WTC11 (cell line): ENCODE results near the gene IFNG. TPM values are rescaled to one million over a fixed set of nuclear protein-coding genes. Genes with fewer than 3 reads are reported as not detected.

Experiments used
- ATAC-seq: fragments of 200-7000 bp; cut with Tn5 transposase; 2 replicates; pipeline ENCODE4 v1.10.0; 2021; ENCODE audit warnings: mild to moderate bottlenecking, moderate library complexity
- CTCF ChIA-PET: fragments of 300-600 bp; sonication (Branson Sonifier 250); formaldehyde crosslinking; loops from one replicate; lab custom pipeline; 2021; ENCODE audit warnings: antibody characterized with exemption; lab: Charles Lee
- POLR2A ChIA-PET: fragments of 350-600 bp; sonication (Branson Sonifier 250); formaldehyde crosslinking; loops from one replicate; lab custom pipeline; 2021; ENCODE audit warnings: antibody characterized with exemption; lab: Charles Lee
- DNase-seq: peaks from one replicate; pipeline ENCODE4 v3.0.0; 2021; ENCODE audit warnings: low spot score
- H3K27ac Mint-ChIP-seq: 2 replicates; pipeline ENCODE4 v1.8.0; 2021; ENCODE audit warnings: mixed read lengths
- H3K27me3 Mint-ChIP-seq: 2 replicates; pipeline ENCODE4 v1.8.0; 2021; ENCODE audit warnings: low read depth, mild to moderate bottlenecking, moderate library complexity, mixed read lengths
- H3K36me3 Mint-ChIP-seq: 2 replicates; pipeline ENCODE4 v1.8.0; 2021; ENCODE audit warnings: mixed read lengths
- H3K4me1 Mint-ChIP-seq: 2 replicates; pipeline ENCODE4 v1.8.0; 2022; ENCODE audit warnings: mixed read lengths
- H3K4me3 Mint-ChIP-seq: 2 replicates; pipeline ENCODE4 v1.8.0; 2021; ENCODE audit warnings: mild to moderate bottlenecking, moderate library complexity, mixed read lengths
- H3K9me3 Mint-ChIP-seq: 2 replicates; pipeline ENCODE4 v1.8.0; 2021; ENCODE audit warnings: mixed read lengths
- ESRRA ChIP-seq: sonication (generic); formaldehyde crosslinking; IDR thresholded peaks from 2 replicates; pipeline ENCODE4 v1.8.1; 2022; ENCODE audit warnings: mild to moderate bottlenecking, missing genetic modification reagents, borderline replicate concordance
- FOXJ3 ChIP-seq: sonication (generic); formaldehyde crosslinking; IDR thresholded peaks from 2 replicates; pipeline ENCODE4 v1.9.0; 2021; ENCODE audit warnings: missing genetic modification reagents, mild to moderate bottlenecking, borderline replicate concordance
- FOXK1 ChIP-seq: sonication (generic); formaldehyde crosslinking; IDR thresholded peaks from 2 replicates; pipeline ENCODE4 v1.8.0; 2022; ENCODE audit warnings: mild to moderate bottlenecking, moderate library complexity, missing genetic modification reagents
- GRHL2 ChIP-seq: fragments of 250-450 bp; sonication (Bioruptor Pico); IDR thresholded peaks from 2 replicates; pipeline ENCODE4 v1.8.0; 2022; ENCODE audit warnings: mild to moderate bottlenecking, moderate library complexity; ENCODE audit not compliant: insufficient replicate concordance, severe bottlenecking
- JUN ChIP-seq: sonication (generic); formaldehyde crosslinking; IDR thresholded peaks from 2 replicates; pipeline ENCODE4 v1.8.0; 2023; ENCODE audit warnings: mild to moderate bottlenecking, missing genetic modification reagents
- NFATC4 ChIP-seq: fragments of 250-450 bp; sonication (Bioruptor Pico); IDR thresholded peaks from 2 replicates; pipeline ENCODE4 v1.9.0; 2021; ENCODE audit warnings: mild to moderate bottlenecking
- NFE2L1 ChIP-seq: sonication (generic); formaldehyde crosslinking; IDR thresholded peaks from 2 replicates; pipeline ENCODE4 v1.8.1; 2023; ENCODE audit warnings: missing genetic modification reagents
- NR1H2 ChIP-seq: sonication (generic); formaldehyde crosslinking; IDR thresholded peaks from 2 replicates; pipeline ENCODE4 v1.9.0; 2021; ENCODE audit warnings: mild to moderate bottlenecking, moderate library complexity, missing genetic modification reagents
- OVOL2 ChIP-seq: fragments of 250-450 bp; sonication (Bioruptor Pico); IDR thresholded peaks from 2 replicates; pipeline ENCODE4 v1.9.0; 2021; ENCODE audit warnings: mild to moderate bottlenecking, borderline replicate concordance
- PRRX2 ChIP-seq: fragments of 250-450 bp; sonication (Bioruptor Pico); IDR thresholded peaks from 2 replicates; pipeline ENCODE4 v1.8.0; 2021; ENCODE audit warnings: mild to moderate bottlenecking
- SP1 ChIP-seq: sonication (generic); formaldehyde crosslinking; conservative IDR thresholded peaks from 2 replicates; pipeline ENCODE4 v1.8.1; 2022; ENCODE audit warnings: missing genetic modification reagents
- TEAD4 ChIP-seq: sonication (generic); formaldehyde crosslinking; IDR thresholded peaks from 2 replicates; pipeline ENCODE4 v1.8.0; 2022; ENCODE audit warnings: mild to moderate bottlenecking, missing genetic modification reagents
- ZNF121 ChIP-seq: sonication (generic); formaldehyde crosslinking; IDR thresholded peaks from 2 replicates; pipeline ENCODE4 v1.8.0; 2023; ENCODE audit warnings: missing genetic modification reagents
- ZNF396 ChIP-seq: fragments of 250-450 bp; sonication (Bioruptor Pico); IDR thresholded peaks from 2 replicates; pipeline ENCODE4 v1.8.0; 2021; ENCODE audit warnings: mild to moderate bottlenecking, moderate library complexity, borderline replicate concordance
- ZNF423 ChIP-seq: fragments of 250-450 bp; sonication (Bioruptor Pico); IDR thresholded peaks from 2 replicates; pipeline ENCODE4 v2.1.2; 2022; ENCODE audit warnings: mild to moderate bottlenecking, moderate library complexity
- ZNF671 ChIP-seq: fragments of 250-450 bp; sonication (Bioruptor Pico); IDR thresholded peaks from 2 replicates; pipeline ENCODE4 v1.8.0; 2021; ENCODE audit warnings: mild to moderate bottlenecking
- total RNA-seq: library from RNA; stranded (reverse); gene quantifications from 3 replicates; pipeline ENCODE4 v1.2.3, GENCODE V29; 2021
- TF ChIP-seq, protein P1 (sequence below): sonication (generic); formaldehyde crosslinking; IDR thresholded peaks from 2 replicates; pipeline ENCODE4 v1.8.1; 2022; ENCODE audit warnings: missing genetic modification reagents, borderline replicate concordance
- TF ChIP-seq, protein P2 (sequence below): sonication (generic); formaldehyde crosslinking; IDR thresholded peaks from 2 replicates; pipeline ENCODE4 v1.8.1; 2022; ENCODE audit warnings: mild to moderate bottlenecking, missing genetic modification reagents, moderate library complexity, borderline replicate concordance
- TF ChIP-seq, protein P3 (sequence below): fragments of 250-450 bp; sonication (Bioruptor Pico); IDR thresholded peaks from 2 replicates; pipeline ENCODE4 v1.9.0; 2021; ENCODE audit warnings: mild to moderate bottlenecking
- TF ChIP-seq, protein P4 (sequence below): fragments of 250-450 bp; sonication (Bioruptor Pico); IDR thresholded peaks from 2 replicates; pipeline ENCODE4 v1.9.0; 2021; ENCODE audit warnings: mild to moderate bottlenecking, borderline replicate concordance
- TF ChIP-seq, protein P5 (sequence below): fragments of 200-600 bp; IDR thresholded peaks from 2 replicates; pipeline ENCODE4 v1.8.0; 2022; ENCODE audit warnings: antibody characterized with exemption
- TF ChIP-seq, protein P6 (sequence below): sonication (generic); formaldehyde crosslinking; IDR thresholded peaks from 2 replicates; pipeline ENCODE4 v1.8.1; 2023; ENCODE audit warnings: mild to moderate bottlenecking, missing genetic modification reagents
- TF ChIP-seq, protein P7 (sequence below): fragments of 250-450 bp; sonication (Bioruptor Pico); IDR thresholded peaks from 2 replicates; pipeline ENCODE4 v1.9.0; 2021; ENCODE audit warnings: mild to moderate bottlenecking

The IFNG gene
- total RNA-seq, 1 experiment from 2014 or later = 0.42 TPM

DNA sequence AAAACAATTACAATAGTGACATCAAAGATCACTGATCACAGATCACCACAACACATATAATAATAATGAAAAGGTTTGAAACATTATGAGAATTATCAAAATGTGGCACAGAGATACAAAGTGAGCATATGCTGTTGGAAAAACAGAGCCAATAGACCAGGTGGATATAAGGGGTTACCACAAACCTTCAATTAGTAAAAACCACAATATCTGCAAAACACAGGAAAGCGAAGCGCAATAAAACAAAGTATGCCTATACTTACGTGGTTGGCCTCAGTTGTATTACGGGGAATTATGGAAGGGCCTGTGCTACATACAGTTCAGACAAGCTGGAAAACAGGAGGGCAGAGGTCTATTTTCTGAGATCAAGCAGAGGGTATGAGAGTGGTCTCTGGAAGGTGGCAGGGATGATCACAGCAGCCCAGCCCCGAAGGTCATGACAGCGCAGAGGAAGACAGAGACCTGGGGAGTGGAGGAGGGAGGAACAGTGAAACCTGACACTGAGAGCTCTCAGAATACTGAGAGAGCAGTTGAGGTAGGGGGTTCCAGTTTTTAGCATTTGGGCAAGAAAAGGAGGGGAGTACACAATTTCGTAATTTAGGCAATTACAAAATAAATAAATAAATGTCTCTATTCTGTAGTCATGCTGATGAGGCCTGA, 41.3 kb downstream of the IFNG start (continued):
- TF ChIP-seq ZNF671 (CRISPR knock-in tag) (no peak), ZNF423 (CRISPR knock-in tag) (no peak), ZNF396 (CRISPR knock-in tag) (no peak), NFE2L1 (no peak), ZNF121 (CRISPR knock-in tag) (no peak)
- TF ChIP-seq, protein P1, sequence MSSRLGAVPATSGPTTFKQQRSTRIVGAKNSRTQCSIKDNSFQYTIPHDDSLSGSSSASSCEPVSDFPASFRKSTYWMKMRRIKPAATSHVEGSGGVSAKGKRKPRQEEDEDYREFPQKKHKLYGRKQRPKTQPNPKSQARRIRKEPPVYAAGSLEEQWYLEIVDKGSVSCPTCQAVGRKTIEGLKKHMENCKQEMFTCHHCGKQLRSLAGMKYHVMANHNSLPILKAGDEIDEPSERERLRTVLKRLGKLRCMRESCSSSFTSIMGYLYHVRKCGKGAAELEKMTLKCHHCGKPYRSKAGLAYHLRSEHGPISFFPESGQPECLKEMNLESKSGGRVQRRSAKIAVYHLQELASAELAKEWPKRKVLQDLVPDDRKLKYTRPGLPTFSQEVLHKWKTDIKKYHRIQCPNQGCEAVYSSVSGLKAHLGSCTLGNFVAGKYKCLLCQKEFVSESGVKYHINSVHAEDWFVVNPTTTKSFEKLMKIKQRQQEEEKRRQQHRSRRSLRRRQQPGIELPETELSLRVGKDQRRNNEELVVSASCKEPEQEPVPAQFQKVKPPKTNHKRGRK = no peak

DNA sequence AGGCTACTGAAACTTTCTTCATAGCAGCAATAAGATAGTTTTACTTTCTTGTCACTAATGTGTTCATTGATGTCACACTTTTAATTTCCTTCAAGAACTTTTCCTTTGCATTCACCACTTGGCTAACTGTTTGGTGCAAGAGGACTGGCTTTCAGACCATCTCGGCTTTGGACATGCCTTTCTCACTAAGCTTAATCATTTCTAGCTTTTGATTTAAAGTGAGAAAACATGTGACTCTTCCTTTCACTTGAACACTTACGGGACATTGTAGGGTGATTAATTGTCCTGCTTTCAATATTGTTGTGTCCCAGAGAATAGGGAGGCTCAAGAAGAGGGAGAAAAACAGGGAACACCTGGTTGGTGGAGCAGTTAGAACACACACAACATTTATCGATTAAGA, 41.9 kb downstream of the IFNG start:
- no peaks in the 10 kb centered on the region for H3K36me3 Mint-ChIP-seq
- no peak overlapping the region for H3K27ac Mint-ChIP-seq
- H3K27me3 Mint-ChIP-seq = peaks cover 4% of the 10 kb centered on the region
- TF ChIP-seq, protein P2, sequence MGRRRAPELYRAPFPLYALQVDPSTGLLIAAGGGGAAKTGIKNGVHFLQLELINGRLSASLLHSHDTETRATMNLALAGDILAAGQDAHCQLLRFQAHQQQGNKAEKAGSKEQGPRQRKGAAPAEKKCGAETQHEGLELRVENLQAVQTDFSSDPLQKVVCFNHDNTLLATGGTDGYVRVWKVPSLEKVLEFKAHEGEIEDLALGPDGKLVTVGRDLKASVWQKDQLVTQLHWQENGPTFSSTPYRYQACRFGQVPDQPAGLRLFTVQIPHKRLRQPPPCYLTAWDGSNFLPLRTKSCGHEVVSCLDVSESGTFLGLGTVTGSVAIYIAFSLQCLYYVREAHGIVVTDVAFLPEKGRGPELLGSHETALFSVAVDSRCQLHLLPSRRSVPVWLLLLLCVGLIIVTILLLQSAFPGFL (CRISPR knock-in tag) = no peak
- no peak for TF ChIP-seq TEAD4 (CRISPR knock-in tag)
- no peak for TF ChIP-seq OVOL2
- TF ChIP-seq, protein P3, sequence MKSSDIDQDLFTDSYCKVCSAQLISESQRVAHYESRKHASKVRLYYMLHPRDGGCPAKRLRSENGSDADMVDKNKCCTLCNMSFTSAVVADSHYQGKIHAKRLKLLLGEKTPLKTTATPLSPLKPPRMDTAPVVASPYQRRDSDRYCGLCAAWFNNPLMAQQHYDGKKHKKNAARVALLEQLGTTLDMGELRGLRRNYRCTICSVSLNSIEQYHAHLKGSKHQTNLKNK (CRISPR knock-in tag) = no peak
- TF ChIP-seq, protein P4, sequence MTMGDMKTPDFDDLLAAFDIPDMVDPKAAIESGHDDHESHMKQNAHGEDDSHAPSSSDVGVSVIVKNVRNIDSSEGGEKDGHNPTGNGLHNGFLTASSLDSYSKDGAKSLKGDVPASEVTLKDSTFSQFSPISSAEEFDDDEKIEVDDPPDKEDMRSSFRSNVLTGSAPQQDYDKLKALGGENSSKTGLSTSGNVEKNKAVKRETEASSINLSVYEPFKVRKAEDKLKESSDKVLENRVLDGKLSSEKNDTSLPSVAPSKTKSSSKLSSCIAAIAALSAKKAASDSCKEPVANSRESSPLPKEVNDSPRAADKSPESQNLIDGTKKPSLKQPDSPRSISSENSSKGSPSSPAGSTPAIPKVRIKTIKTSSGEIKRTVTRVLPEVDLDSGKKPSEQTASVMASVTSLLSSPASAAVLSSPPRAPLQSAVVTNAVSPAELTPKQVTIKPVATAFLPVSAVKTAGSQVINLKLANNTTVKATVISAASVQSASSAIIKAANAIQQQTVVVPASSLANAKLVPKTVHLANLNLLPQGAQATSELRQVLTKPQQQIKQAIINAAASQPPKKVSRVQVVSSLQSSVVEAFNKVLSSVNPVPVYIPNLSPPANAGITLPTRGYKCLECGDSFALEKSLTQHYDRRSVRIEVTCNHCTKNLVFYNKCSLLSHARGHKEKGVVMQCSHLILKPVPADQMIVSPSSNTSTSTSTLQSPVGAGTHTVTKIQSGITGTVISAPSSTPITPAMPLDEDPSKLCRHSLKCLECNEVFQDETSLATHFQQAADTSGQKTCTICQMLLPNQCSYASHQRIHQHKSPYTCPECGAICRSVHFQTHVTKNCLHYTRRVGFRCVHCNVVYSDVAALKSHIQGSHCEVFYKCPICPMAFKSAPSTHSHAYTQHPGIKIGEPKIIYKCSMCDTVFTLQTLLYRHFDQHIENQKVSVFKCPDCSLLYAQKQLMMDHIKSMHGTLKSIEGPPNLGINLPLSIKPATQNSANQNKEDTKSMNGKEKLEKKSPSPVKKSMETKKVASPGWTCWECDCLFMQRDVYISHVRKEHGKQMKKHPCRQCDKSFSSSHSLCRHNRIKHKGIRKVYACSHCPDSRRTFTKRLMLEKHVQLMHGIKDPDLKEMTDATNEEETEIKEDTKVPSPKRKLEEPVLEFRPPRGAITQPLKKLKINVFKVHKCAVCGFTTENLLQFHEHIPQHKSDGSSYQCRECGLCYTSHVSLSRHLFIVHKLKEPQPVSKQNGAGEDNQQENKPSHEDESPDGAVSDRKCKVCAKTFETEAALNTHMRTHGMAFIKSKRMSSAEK (CRISPR knock-in tag) = no peak
- TF ChIP-seq, protein P5, sequence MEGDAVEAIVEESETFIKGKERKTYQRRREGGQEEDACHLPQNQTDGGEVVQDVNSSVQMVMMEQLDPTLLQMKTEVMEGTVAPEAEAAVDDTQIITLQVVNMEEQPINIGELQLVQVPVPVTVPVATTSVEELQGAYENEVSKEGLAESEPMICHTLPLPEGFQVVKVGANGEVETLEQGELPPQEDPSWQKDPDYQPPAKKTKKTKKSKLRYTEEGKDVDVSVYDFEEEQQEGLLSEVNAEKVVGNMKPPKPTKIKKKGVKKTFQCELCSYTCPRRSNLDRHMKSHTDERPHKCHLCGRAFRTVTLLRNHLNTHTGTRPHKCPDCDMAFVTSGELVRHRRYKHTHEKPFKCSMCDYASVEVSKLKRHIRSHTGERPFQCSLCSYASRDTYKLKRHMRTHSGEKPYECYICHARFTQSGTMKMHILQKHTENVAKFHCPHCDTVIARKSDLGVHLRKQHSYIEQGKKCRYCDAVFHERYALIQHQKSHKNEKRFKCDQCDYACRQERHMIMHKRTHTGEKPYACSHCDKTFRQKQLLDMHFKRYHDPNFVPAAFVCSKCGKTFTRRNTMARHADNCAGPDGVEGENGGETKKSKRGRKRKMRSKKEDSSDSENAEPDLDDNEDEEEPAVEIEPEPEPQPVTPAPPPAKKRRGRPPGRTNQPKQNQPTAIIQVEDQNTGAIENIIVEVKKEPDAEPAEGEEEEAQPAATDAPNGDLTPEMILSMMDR = no peak
- TF ChIP-seq ESRRA (CRISPR knock-in tag) = no peak
- no peak for TF ChIP-seq GRHL2 (CRISPR knock-in tag)
- TF ChIP-seq JUN (CRISPR knock-in tag) = no peak
- TF ChIP-seq, protein P6, sequence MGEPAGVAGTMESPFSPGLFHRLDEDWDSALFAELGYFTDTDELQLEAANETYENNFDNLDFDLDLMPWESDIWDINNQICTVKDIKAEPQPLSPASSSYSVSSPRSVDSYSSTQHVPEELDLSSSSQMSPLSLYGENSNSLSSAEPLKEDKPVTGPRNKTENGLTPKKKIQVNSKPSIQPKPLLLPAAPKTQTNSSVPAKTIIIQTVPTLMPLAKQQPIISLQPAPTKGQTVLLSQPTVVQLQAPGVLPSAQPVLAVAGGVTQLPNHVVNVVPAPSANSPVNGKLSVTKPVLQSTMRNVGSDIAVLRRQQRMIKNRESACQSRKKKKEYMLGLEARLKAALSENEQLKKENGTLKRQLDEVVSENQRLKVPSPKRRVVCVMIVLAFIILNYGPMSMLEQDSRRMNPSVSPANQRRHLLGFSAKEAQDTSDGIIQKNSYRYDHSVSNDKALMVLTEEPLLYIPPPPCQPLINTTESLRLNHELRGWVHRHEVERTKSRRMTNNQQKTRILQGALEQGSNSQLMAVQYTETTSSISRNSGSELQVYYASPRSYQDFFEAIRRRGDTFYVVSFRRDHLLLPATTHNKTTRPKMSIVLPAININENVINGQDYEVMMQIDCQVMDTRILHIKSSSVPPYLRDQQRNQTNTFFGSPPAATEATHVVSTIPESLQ (CRISPR knock-in tag) = no peak
- no peak for TF ChIP-seq FOXK1
- no peak for TF ChIP-seq NR1H2
- TF ChIP-seq SP1 (CRISPR knock-in tag) = no peak
- TF ChIP-seq NFATC4 (CRISPR knock-in tag) = no peak
- no peak for TF ChIP-seq FOXJ3 (CRISPR knock-in tag)
- no peak for TF ChIP-seq PRRX2 (CRISPR knock-in tag)
- TF ChIP-seq, protein P7, sequence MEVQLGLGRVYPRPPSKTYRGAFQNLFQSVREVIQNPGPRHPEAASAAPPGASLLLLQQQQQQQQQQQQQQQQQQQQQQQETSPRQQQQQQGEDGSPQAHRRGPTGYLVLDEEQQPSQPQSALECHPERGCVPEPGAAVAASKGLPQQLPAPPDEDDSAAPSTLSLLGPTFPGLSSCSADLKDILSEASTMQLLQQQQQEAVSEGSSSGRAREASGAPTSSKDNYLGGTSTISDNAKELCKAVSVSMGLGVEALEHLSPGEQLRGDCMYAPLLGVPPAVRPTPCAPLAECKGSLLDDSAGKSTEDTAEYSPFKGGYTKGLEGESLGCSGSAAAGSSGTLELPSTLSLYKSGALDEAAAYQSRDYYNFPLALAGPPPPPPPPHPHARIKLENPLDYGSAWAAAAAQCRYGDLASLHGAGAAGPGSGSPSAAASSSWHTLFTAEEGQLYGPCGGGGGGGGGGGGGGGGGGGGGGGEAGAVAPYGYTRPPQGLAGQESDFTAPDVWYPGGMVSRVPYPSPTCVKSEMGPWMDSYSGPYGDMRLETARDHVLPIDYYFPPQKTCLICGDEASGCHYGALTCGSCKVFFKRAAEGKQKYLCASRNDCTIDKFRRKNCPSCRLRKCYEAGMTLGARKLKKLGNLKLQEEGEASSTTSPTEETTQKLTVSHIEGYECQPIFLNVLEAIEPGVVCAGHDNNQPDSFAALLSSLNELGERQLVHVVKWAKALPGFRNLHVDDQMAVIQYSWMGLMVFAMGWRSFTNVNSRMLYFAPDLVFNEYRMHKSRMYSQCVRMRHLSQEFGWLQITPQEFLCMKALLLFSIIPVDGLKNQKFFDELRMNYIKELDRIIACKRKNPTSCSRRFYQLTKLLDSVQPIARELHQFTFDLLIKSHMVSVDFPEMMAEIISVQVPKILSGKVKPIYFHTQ (CRISPR knock-in tag) = no peak
- peaks cover 16% of the 10 kb centered on the region for H3K4me1 Mint-ChIP-seq
- ATAC-seq = no peak
- no peak overlapping the region for H3K4me3 Mint-ChIP-seq
- CTCF ChIA-PET = interaction anchor here (1.0 to 4.6 kb wide), 2 partner anchors 40 to 77 kb away, joined by 6 to 30 read pairs; no protein-coding TSS in a partner anchor
- H3K9me3 Mint-ChIP-seq = no peaks in the 10 kb centered on the region
- POLR2A ChIA-PET = no interaction called here
- no peak for DNase-seq
